Measurements from ENCODE around the gene MSRB3. TPM values are rescaled to one million over a fixed set of nuclear protein-coding genes. Genes with fewer than 3 reads are reported as not detected.

Gene MSRB3
- total and polyA plus RNA-seq, 2 donors (not counting 3 experiments of a cell fraction or from before 2014, with no cell fraction given): 20.0 to 59.3 TPM

GRCh38 chr12:65325183-65325582 is 46.7 kb downstream of the MSRB3 start:
- H3K27me3 ChIP-seq (ENCODE audit: control insufficient read depth in 2 of 2, insufficient read depth in 2 of 2, low read length in 2 of 2): no peaks in the 10 kb centered on the region
- no peaks in the 10 kb centered on the region for H3K4me1 ChIP-seq (ENCODE audit: control insufficient read depth, extremely low read depth, insufficient read depth, low read length)
- dilution Hi-C loops (cut with MboI; ENCODE audit: extremely low pct_ligation_motif_present, low sequenced_read_pairs) (no loop called here), intact Hi-C loops (cut with micrococcal nuclease) (no loop called here)
- DNase-seq (ENCODE audit: low read depth, low spot score) (no peak), FAIRE-seq (no peak)
- no peak overlapping the region for H2AFZ ChIP-seq (ENCODE audit: low read depth, low read length)
- CTCF ChIA-PET: interaction anchor here (1.0 to 2.1 kb wide), 3 partner anchors 13 to 232 kb away, joined by 3 to 7 read pairs (median 3); no protein-coding TSS in a partner anchor
- H3K27ac ChIP-seq (ENCODE audit: insufficient read depth, low read depth, low read length): no peak overlapping the region
- POLR2A ChIA-PET: no interaction called here
- no peak overlapping the region for H3K4me3 ChIP-seq (replicated peaks in 1 of 3; ENCODE audit: insufficient read depth in 1 of 3, low read depth in 1 of 3, low read length in 3 of 3)
- no peak for TF ChIP-seq MAX (IDR thresholded peaks at IDR 0.05; ENCODE audit: insufficient read depth, insufficient read length)
- TF ChIP-seq CTCF (IDR thresholded peaks at IDR 0.05; ENCODE audit: extremely low read depth in 1 of 2, insufficient read depth in 1 of 2, low read depth in 1 of 2, low read length in 2 of 2): no peak
- no peak for TF ChIP-seq EZH2 (IDR thresholded peaks at IDR 0.05; ENCODE audit: borderline replicate concordance, low read depth, low read length, severe bottlenecking)
- no peak for TF ChIP-seq FOS (IDR thresholded peaks at IDR 0.05; ENCODE audit: borderline replicate concordance, insufficient read depth, low read length)
- TF ChIP-seq MYC (IDR thresholded peaks at IDR 0.05; ENCODE audit: low read depth, low read length): no peak
- TF ChIP-seq POLR2A (IDR thresholded peaks at IDR 0.05; ENCODE audit: low read depth, low read length): no peak
- TF ChIP-seq GATA2 (IDR thresholded peaks at IDR 0.05; ENCODE audit: insufficient read depth, insufficient read length, low read depth, low read length): no peak
- no peaks in the 10 kb centered on the region for H3K79me2 ChIP-seq (ENCODE audit: control insufficient read depth, insufficient read depth, low read length)
- H4K20me1 ChIP-seq (replicated peaks; ENCODE audit: control insufficient read depth, extremely low read depth, insufficient read depth, low read length): no peaks in the 10 kb centered on the region
- H3K9me3 ChIP-seq (replicated peaks; ENCODE audit: control insufficient read depth, insufficient read depth, low read length): no peaks in the 10 kb centered on the region
- H3K4me2 ChIP-seq (ENCODE audit: insufficient read depth, low read length): no peak overlapping the region
- no peaks in the 10 kb centered on the region for H3K36me3 ChIP-seq (ENCODE audit: control insufficient read depth in 2 of 2, extremely low read depth in 1 of 2, insufficient read depth in 2 of 2, low read length in 2 of 2)
- no peaks in the 10 kb centered on the region for H3K9me1 ChIP-seq (replicated peaks; ENCODE audit: control insufficient read depth, extremely low read depth, insufficient read depth, low read length)
- no TSS peak for BruUV-seq (replicated peaks)
- no peak overlapping the region for H3K9ac ChIP-seq (replicated peaks; ENCODE audit: extremely low read depth, insufficient read depth, low read length)
